ENCODE data around the gene FDX2. TPM values are rescaled to one million over a fixed set of nuclear protein-coding genes. Genes with fewer than 3 reads are reported as not detected.
A peak's percentile ranks its signal among the peaks of the same experiment; 100 is the strongest.

FDX2 gene
- total and polyA plus RNA-seq, 2 of the 4 experiments (the other 2 are of a cell fraction) = 39.8 to 72.0 TPM

- no peaks in the 10 kb centered on the region for H3K9me3 ChIP-seq (ENCODE audit: control insufficient read depth, insufficient read depth, low read length)
- H3K36me3 ChIP-seq (ENCODE audit: control insufficient read depth, insufficient read depth, low read length) = peaks cover 56% of the 10 kb centered on the region
- H2AK9ac ChIP-seq (replicated peaks; ENCODE audit: low read depth, low read length, poor library complexity) = peak overlapping the region; percentile 1
- no peak overlapping the region for H4K8ac ChIP-seq (ENCODE audit: low read depth in 2 of 2, low read length in 2 of 2)
- H3K14ac ChIP-seq (replicated peaks; ENCODE audit: low read depth, low read length) = no peak overlapping the region
- no peak overlapping the region for H2BK15ac ChIP-seq (ENCODE audit: low read depth, low read length)
- no TSS peak for BruUV-seq (replicated peaks)
- no peak overlapping the region for H2BK5ac ChIP-seq (ENCODE audit: low read depth, low read length, poor library complexity, severe bottlenecking)
- intact Hi-C loops (cut with micrococcal nuclease) (no loop called here), in situ Hi-C loops (cut with MboI; ENCODE audit: low sequenced_read_pairs) (no loop called here), dilution Hi-C loops (cut with HindIII; ENCODE audit: low sequenced_read_pairs, unreplicated experiment) (no loop called here)
- no peak overlapping the region for H3K4ac ChIP-seq (ENCODE audit: low read depth, low read length)
- no peaks in the 10 kb centered on the region for H4K20me1 ChIP-seq (ENCODE audit: insufficient read depth, low read length)
- TF ChIP-seq FOS (IDR thresholded peaks at IDR 0.05; ENCODE audit: low read depth, low read length) = no peak
- no peak for TF ChIP-seq MAFK (IDR thresholded peaks at IDR 0.05; ENCODE audit: low read depth, low read length)
- TF ChIP-seq CEBPB (IDR thresholded peaks at IDR 0.05; ENCODE audit: low read depth, low read length) = no peak
- no peak for TF ChIP-seq SMC3 (IDR thresholded peaks at IDR 0.05; ENCODE audit: low read depth, low read length)
- no peak for TF ChIP-seq RAD21 (IDR thresholded peaks at IDR 0.05; ENCODE audit: low read length)
- TF ChIP-seq BHLHE40 (IDR thresholded peaks at IDR 0.05; ENCODE audit: low read depth, low read length) = no peak
- TF ChIP-seq NFE2L2 (IDR thresholded peaks at IDR 0.05; ENCODE audit: low read depth, low read length) = no peak
- H3K9me1 ChIP-seq (ENCODE audit: insufficient read depth, low read length) = no peaks in the 10 kb centered on the region
- no peaks in the 10 kb centered on the region for H3K27me3 ChIP-seq (ENCODE audit: control insufficient read depth, insufficient read depth, low read length)
- H2AFZ ChIP-seq (replicated peaks; ENCODE audit: low read length, poor library complexity) = no peak overlapping the region
- no peak overlapping the region for H2BK120ac ChIP-seq (ENCODE audit: low read depth, low read length)
- no peak overlapping the region for H3K9ac ChIP-seq (ENCODE audit: low read depth, low read length)
- no peak overlapping the region for H2AK5ac ChIP-seq (ENCODE audit: low read depth, low read length)
- CTCF ChIA-PET = no interaction called here
- POLR2A ChIA-PET (ENCODE audit: unreplicated experiment) = no interaction called here
- H3K27ac ChIP-seq (ENCODE audit: insufficient read depth, low read length) = no peak overlapping the region
- H3K56ac ChIP-seq (ENCODE audit: extremely low read depth, insufficient read depth, low read length) = no peak overlapping the region
- no peak overlapping the region for H3K4me3 ChIP-seq (ENCODE audit: insufficient read depth, low read depth, low read length)
- H3K23ac ChIP-seq (ENCODE audit: low read depth, low read length) = no peak overlapping the region
- ATAC-seq (ENCODE audit: low read depth) (no peak), DNase-seq (no peak)
- H3K4me2 ChIP-seq (ENCODE audit: low read depth, low read length) = no peak overlapping the region
- H3K79me1 ChIP-seq (ENCODE audit: low read depth in 1 of 2, low read length in 2 of 2) = no peaks in the 10 kb centered on the region
- no peak overlapping the region for H3K18ac ChIP-seq (ENCODE audit: low read depth, low read length)
- no peak overlapping the region for H4K91ac ChIP-seq (ENCODE audit: insufficient read depth, low read depth, low read length)
- H4K5ac ChIP-seq (ENCODE audit: low read depth, low read length) = no peak overlapping the region
- H2BK20ac ChIP-seq (ENCODE audit: low read depth, low read length) = no peak overlapping the region
- WGBS, 2 experiments (ENCODE audit: extremely low coverage in 2 of 2, insufficient read length in 1 of 2) = 87% methylated on average over 3 of the region's 12 CpGs; no CpG with 5 or more reads in 1 of the 2 experiments
- no peaks in the 10 kb centered on the region for H3K4me1 ChIP-seq (ENCODE audit: control insufficient read depth, insufficient read depth, low read length)
Observed at GRCh38 chr19:10356431-10356830, 40.6 kb upstream of the FDX2 start.
